Ascending aorta (tissue), 2 donors: ENCODE data around the gene LTV1. TPM values are rescaled to one million over a fixed set of nuclear protein-coding genes. Genes with fewer than 3 reads are reported as not detected.
A peak's percentile ranks its signal among the peaks of the same experiment; 100 is the strongest.

ENCODE experiments used
- DNase-seq, 2 donors: peaks; one replicate each; pipeline ENCODE4 v3.0.0-alpha.2; 2019; ENCODE audit warnings: low spot score in 2 of 2
- H3K27ac ChIP-seq, 2 donors: fragments of 200-600 bp; sonication (generic); one replicate each; pipeline ENCODE4 v1.5.1; 2016 to 2017; ENCODE audit warnings: mild to moderate bottlenecking in 1 of 2
- H3K27me3 ChIP-seq: fragments of 200-600 bp; sonication (generic); one replicate; pipeline ENCODE4 v1.5.1; 2017
- H3K36me3 ChIP-seq, 2 donors: fragments of 200-600 bp; sonication (generic); one replicate each; pipeline ENCODE4 v1.5.1; 2016
- H3K4me1 ChIP-seq, 2 donors: fragments of 200-600 bp; sonication (generic); one replicate each; pipeline ENCODE4 v1.5.1; 2016 to 2017; ENCODE audit warnings: mild to moderate bottlenecking in 1 of 2
- H3K4me3 ChIP-seq, 2 donors: fragments of 200-600 bp; sonication (generic); one replicate each; pipeline ENCODE4 v1.5.1; 2016 to 2017; ENCODE audit warnings: mild to moderate bottlenecking in 1 of 2
- H3K9me3 ChIP-seq, 2 donors: fragments of 200-600 bp; sonication (generic); one replicate each; pipeline ENCODE4 v1.5.1; 2016
- CTCF ChIP-seq, 3 experiments: fragments of 200-600 bp in 2 of 3; fragments of 450-650 bp in 1 of 3; sonication (generic) in 2 of 3; IDR thresholded peaks; one replicate each; pipeline ENCODE4 v1.5.1; 2016 to 2019; ENCODE audit warnings: antibody characterized with exemption in 3 of 3, mild to moderate bottlenecking in 1 of 3, moderate library complexity in 1 of 3
- intact Hi-C: fragments of 100-400 bp; cut with DNase I; formaldehyde crosslinking; loops from one replicate; pipeline ENCODE4 v1.15.1; 2023
- total RNA-seq: library from RNA; depleted of rRNA; stranded (reverse); fragments of >200 nt; gene quantifications from one replicate; pipeline ENCODE4 v1.1.0, GENCODE V29; 2016

LTV1 gene
- total RNA-seq, 1 donor from 2014 or later = 4.6 TPM

- no peak for DNase-seq
- peak overlapping the region; percentile 17 to 40 for H3K27ac ChIP-seq
- H3K36me3 ChIP-seq = no peaks in the 10 kb centered on the region
- intact Hi-C loops = no loop called here
- no peaks in the 10 kb centered on the region for H3K27me3 ChIP-seq
- H3K4me1 ChIP-seq = peaks cover 0 to 5% of the 10 kb centered on the region in 2 donors
- H3K4me3 ChIP-seq = no peak overlapping the region
- TF ChIP-seq CTCF (IDR thresholded peaks at IDR 0.05) = no peak
- no peaks in the 10 kb centered on the region for H3K9me3 ChIP-seq
Observed at GRCh38 chr6:143838395-143838794, 4.7 kb upstream of the LTV1 start.

- H3K4me3 ChIP-seq = no peak overlapping the region
- H3K4me1 ChIP-seq = peaks cover 4 to 12% of the 10 kb centered on the region in 2 donors
- no peak for TF ChIP-seq CTCF (IDR thresholded peaks at IDR 0.05)
- H3K36me3 ChIP-seq = no peaks in the 10 kb centered on the region
- intact Hi-C loops = no loop called here
- H3K27ac ChIP-seq = peak overlapping the region; percentile 17 to 40
- H3K9me3 ChIP-seq = no peaks in the 10 kb centered on the region
- H3K27me3 ChIP-seq = no peaks in the 10 kb centered on the region
- no peak for DNase-seq
Observed at GRCh38 chr6:143839196-143839595, 3.9 kb upstream of the LTV1 start.

- no peak for DNase-seq
Observed at GRCh38 chr6:143840595-143841265, 2.4 kb upstream of the LTV1 start.

GRCh38 chr6:143842461-143842901 is 657 bp upstream of the LTV1 start:
- TF ChIP-seq CTCF (IDR thresholded peaks at IDR 0.05) = no peak

More at GRCh38 chr6:143840595-143841265, 2.4 kb upstream of the LTV1 start:
- H3K9me3 ChIP-seq = no peaks in the 10 kb centered on the region
- H3K4me1 ChIP-seq = peaks cover 4 to 17% of the 10 kb centered on the region in 2 donors
- no peak overlapping the region for H3K27ac ChIP-seq
- TF ChIP-seq CTCF (IDR thresholded peaks at IDR 0.05) = no peak
- no peak overlapping the region for H3K4me3 ChIP-seq
- intact Hi-C loops = loop anchor here (5.0 kb wide), 1 partner anchor 172 kb away; no protein-coding TSS in a partner anchor
- H3K36me3 ChIP-seq = peaks cover 9 to 10% of the 10 kb centered on the region in 2 donors
- no peaks in the 10 kb centered on the region for H3K27me3 ChIP-seq

GRCh38 chr6:143843677-143843999 is 500 bp downstream of the LTV1 start:
- intact Hi-C loops = loop anchor here (1.0 to 5.0 kb wide), 5 partner anchors 99 to 268 kb away; no protein-coding TSS in a partner anchor
- Histone ChIP-seq H3K27ac (peak overlapping the region; percentile 92 to 96), H3K9me3 (no peaks in the 10 kb centered on the region), H3K36me3 (peaks cover 35 to 37% of the 10 kb centered on the region in 2 donors), H3K27me3 (no peaks in the 10 kb centered on the region), H3K4me3 (peak overlapping the region; percentile 76 to 79), H3K4me1 (peaks cover 4 to 17% of the 10 kb centered on the region in 2 donors)
- DNase-seq = no peak
- TF ChIP-seq CTCF (IDR thresholded peaks at IDR 0.05) = no peak

More at GRCh38 chr6:143842461-143842901, 657 bp upstream of the LTV1 start:
- Histone ChIP-seq H3K27ac (peak overlapping the region; percentile 92 to 96), H3K4me3 (peak overlapping the region; percentile 76 to 79), H3K9me3 (no peaks in the 10 kb centered on the region), H3K36me3 (peaks cover 26 to 27% of the 10 kb centered on the region in 2 donors), H3K4me1 (peaks cover 4 to 17% of the 10 kb centered on the region in 2 donors), H3K27me3 (no peaks in the 10 kb centered on the region)
- DNase-seq = no peak
- intact Hi-C loops = loop anchor here (2.0 to 5.0 kb wide), 2 partner anchors 98 to 170 kb away; no protein-coding TSS in a partner anchor
